Spleen (tissue), 7 donors: ENCODE results near the gene AEBP1.

Source experiments
- POLR2AphosphoS5 ChIP-seq, 3 donors: sonication (generic); formaldehyde crosslinking; IDR thresholded peaks; one replicate each; pipeline ENCODE4 v1.5.1; 2017; ENCODE audit warnings: antibody characterized with exemption in 3 of 3
- TF ChIP-seq, protein P1 (sequence below), 11 experiments: fragments of 200-600 bp in 7 of 11; fragments of 450-650 bp in 4 of 11; sonication (generic) in 4 of 11; IDR thresholded peaks in 8 of 11; conservative IDR thresholded peaks in 3 of 11; 1 replicate in 7 of 11; 2 replicates in 4 of 11; pipeline versions ENCODE4 v1.4.0 to v1.8.0; 2016 to 2021; ENCODE audit warnings: antibody characterized with exemption in 11 of 11, inconsistent platforms in 4 of 11, mild to moderate bottlenecking in 1 of 11
- donor health status: DM: no; HTN: no; CAD: no; lungs with moderate emphysema.
- donor health status: DM: no; HTN: no; CAD: no.
- donor health status: DM: no; HTN: no; CAD: no.

DNA sequence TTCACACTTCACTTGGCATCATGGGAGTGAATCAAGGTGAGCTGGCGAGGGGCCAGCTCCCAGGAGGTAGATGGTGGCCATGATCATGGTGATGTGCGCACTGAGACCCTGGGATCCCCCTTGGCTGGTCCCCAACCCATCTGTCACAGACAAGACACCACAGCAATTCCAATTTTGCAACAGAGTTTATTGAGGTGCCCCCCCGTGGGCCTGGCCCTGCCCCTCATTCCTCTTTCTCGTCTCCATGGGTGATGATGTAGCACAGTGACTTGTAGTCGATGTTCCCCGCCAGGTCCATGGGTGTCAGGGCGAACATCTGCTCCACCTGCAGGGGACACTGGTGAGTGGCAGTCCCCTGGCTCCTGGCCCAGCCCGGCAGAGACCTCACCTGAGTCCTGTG is 34.6 kb downstream of the AEBP1 start:
- no peak for TF ChIP-seq POLR2AphosphoS5 (IDR thresholded peaks at IDR 0.05)
- TF ChIP-seq, protein P1, sequence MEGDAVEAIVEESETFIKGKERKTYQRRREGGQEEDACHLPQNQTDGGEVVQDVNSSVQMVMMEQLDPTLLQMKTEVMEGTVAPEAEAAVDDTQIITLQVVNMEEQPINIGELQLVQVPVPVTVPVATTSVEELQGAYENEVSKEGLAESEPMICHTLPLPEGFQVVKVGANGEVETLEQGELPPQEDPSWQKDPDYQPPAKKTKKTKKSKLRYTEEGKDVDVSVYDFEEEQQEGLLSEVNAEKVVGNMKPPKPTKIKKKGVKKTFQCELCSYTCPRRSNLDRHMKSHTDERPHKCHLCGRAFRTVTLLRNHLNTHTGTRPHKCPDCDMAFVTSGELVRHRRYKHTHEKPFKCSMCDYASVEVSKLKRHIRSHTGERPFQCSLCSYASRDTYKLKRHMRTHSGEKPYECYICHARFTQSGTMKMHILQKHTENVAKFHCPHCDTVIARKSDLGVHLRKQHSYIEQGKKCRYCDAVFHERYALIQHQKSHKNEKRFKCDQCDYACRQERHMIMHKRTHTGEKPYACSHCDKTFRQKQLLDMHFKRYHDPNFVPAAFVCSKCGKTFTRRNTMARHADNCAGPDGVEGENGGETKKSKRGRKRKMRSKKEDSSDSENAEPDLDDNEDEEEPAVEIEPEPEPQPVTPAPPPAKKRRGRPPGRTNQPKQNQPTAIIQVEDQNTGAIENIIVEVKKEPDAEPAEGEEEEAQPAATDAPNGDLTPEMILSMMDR (IDR thresholded peaks at IDR 0.05 in 8 of 11, conservative IDR thresholded peaks at IDR 0.05 in 3 of 11): no peak
